VCaP (cell line): Measurements from ENCODE around the gene P2RY2.
A peak's percentile ranks its signal among the peaks of the same experiment; 100 is the strongest.

ENCODE experiments used
- H3K27ac ChIP-seq: fragments of 450-650 bp; 2 replicates; pipeline ENCODE4 v1.5.1; 2017
- TF ChIP-seq, protein P1 (sequence below): fragments of 450-650 bp; conservative IDR thresholded peaks from 2 replicates; pipeline ENCODE4 v1.5.1; 2017; ENCODE audit warnings: mild to moderate bottlenecking, moderate library complexity

Gene P2RY2

GRCh38 chr11:73201249-73201648, 16.8 kb upstream of the P2RY2 start:
- TF ChIP-seq, protein P1, sequence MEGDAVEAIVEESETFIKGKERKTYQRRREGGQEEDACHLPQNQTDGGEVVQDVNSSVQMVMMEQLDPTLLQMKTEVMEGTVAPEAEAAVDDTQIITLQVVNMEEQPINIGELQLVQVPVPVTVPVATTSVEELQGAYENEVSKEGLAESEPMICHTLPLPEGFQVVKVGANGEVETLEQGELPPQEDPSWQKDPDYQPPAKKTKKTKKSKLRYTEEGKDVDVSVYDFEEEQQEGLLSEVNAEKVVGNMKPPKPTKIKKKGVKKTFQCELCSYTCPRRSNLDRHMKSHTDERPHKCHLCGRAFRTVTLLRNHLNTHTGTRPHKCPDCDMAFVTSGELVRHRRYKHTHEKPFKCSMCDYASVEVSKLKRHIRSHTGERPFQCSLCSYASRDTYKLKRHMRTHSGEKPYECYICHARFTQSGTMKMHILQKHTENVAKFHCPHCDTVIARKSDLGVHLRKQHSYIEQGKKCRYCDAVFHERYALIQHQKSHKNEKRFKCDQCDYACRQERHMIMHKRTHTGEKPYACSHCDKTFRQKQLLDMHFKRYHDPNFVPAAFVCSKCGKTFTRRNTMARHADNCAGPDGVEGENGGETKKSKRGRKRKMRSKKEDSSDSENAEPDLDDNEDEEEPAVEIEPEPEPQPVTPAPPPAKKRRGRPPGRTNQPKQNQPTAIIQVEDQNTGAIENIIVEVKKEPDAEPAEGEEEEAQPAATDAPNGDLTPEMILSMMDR, result no peak
- peak overlapping the region; percentile 60 for H3K27ac ChIP-seq

- TF ChIP-seq, protein P1, result no peak
- H3K27ac ChIP-seq, result no peak overlapping the region; the same call in 1 of the 2 replicates
Measured at GRCh38 chr11:73201888-73202780, 15.9 kb upstream of the P2RY2 start.

DNA sequence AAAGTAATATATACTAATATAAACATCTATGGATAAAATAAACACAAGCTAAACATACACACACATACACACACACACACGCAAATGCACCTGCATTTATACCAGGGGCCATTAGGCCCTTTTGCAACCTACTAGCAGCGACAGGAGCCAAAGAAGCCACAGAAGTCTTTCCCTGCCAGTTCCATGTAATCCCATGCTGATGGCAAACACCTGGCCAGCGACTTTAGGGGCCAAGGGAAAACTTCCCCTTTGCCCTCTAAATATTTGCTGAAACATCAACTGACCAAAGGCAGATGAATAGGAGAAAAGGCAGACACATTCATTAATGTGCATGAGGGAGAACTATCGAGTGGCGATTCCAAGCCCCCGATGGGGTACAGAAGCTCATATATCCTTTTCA, 14.8 kb upstream of the P2RY2 start:
- no peak overlapping the region for H3K27ac ChIP-seq
- TF ChIP-seq, protein P1, result no peak

DNA sequence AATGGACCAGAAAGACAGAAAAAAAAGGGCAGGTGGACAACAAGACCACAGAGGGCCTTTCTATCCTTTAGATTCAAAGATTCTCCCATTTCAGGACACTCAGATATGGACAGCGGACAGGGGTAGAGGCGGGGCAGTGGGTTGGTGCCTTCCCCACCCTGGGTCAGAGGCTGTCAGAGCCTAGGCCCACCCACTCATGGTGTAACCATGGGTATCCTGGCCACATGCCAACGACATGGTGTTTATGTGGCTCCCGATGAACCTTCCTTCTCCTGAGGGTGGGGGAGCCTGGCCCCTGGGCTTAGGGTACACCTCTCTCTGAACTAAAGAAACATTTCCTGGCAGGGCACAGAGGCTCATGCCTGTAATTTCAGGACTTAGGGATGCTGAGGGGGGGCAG, 14.3 kb upstream of the P2RY2 start:
- TF ChIP-seq, protein P1, result no peak
- H3K27ac ChIP-seq, result no peak overlapping the region

- H3K27ac ChIP-seq, result no peak overlapping the region
- TF ChIP-seq, protein P1, result no peak
Measured at GRCh38 chr11:73204711-73205121, 13.4 kb upstream of the P2RY2 start.

DNA sequence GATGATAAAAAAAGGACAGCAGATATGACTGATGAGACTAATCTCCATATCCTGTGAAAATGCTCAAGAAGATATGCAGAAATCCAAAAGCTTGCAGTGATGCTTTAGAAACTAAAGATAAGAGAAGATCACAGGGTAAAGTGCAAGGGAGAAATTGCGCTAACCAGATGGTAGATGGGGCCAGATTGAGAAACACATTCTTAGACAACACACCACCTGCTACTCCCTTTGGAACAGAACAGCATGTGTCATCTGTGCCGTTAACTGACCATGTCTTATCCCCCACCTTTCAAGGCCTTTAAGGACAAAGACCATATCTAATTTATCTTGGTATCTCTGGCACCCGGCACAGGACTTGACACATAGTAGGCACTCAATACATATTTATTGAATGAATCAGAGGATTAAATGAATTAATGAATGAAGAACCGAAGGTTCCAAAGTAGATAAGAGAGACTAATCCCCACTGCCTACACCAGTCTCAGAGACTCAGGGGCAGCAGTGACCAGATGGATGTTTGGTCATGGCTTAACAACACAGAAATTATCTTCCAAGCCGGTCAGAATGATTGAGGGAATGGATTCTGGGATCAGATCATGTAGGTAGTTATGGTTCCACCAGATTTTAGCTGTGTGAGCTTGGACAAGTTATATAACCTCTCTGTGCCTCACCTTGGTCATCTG, 12.3 kb upstream of the P2RY2 start:
- TF ChIP-seq, protein P1, result no peak
- no peak overlapping the region for H3K27ac ChIP-seq

- TF ChIP-seq, protein P1, result no peak
Measured at GRCh38 chr11:73206801-73207200, 11.3 kb upstream of the P2RY2 start.

More at GRCh38 chr11:73206801-73207200, 11.3 kb upstream of the P2RY2 start:
- no peak overlapping the region for H3K27ac ChIP-seq
